Pancreas (tissue), 10 donors: ENCODE results near the gene COL15A1. TPM values are rescaled to one million over a fixed set of nuclear protein-coding genes. Genes with fewer than 3 reads are reported as not detected.

ENCODE experiments used
- ATAC-seq, 4 donors: fragments of 200-7000 bp; cut with Tn5 transposase; one replicate each; pipeline versions ENCODE4 v1.8.0 to v1.9.1; 2020; ENCODE audit warnings: mild to moderate bottlenecking in 4 of 4, moderate library complexity in 4 of 4
- DNase-seq, 6 donors: peaks; one replicate each; pipeline ENCODE4 v3.0.0-alpha.2; 2020
- FAIRE-seq: peaks from 2 replicates; lab custom pipeline; 2012; peaks lifted over from hg19 to GRCh38; lab: Jason Lieb, UNC
- H3K27ac ChIP-seq, 4 donors: fragments of 200-600 bp; sonication (generic); 1 replicate in 3 of 4; 2 replicates in 1 of 4; pipeline versions ENCODE4 v1.5.0 to v1.8.0; 2020
- H3K27me3 ChIP-seq, 4 donors: fragments of 200-600 bp; one replicate each; pipeline ENCODE4 v1.8.0; 2021
- H3K36me3 ChIP-seq, 3 donors: fragments of 200-600 bp; sonication (generic) in 1 of 3; one replicate each; pipeline versions ENCODE4 v1.5.0 to v1.8.0; 2020 to 2021
- H3K4me1 ChIP-seq, 3 donors: fragments of 200-600 bp; one replicate each; pipeline ENCODE4 v1.8.0; 2021
- H3K4me3 ChIP-seq, 4 donors: fragments of 200-600 bp; sonication (generic) in 2 of 4; one replicate each; pipeline versions ENCODE4 v1.5.0 to v1.8.0; 2020 to 2021
- H3K9me3 ChIP-seq, 4 donors: fragments of 200-600 bp; one replicate each; pipeline ENCODE4 v1.8.0; 2021
- WGBS, 2 donors: extraction: QIAGEN DNeasy Blood & Tissue Kit; methylation state at CpG; one replicate each; pipeline ENCODE4 v1.1.7; 2013; 5-methylcytosine and 5-hydroxymethylcytosine counted together
- intact Hi-C, 3 donors: fragments of 100-400 bp; cut with DNase I; formaldehyde crosslinking; loops; one replicate each; pipeline versions ENCODE4 v1.11.1 to v1.14.2; 2022
- polyA plus RNA-seq, 2 donors: library from polyadenylated mRNA; stranded (reverse); fragments of 200-250 nt; gene quantifications; one replicate each; pipeline ENCODE4 v1.2.3, GENCODE V29; 2013
- total RNA-seq, 6 donors: library from RNA; stranded (reverse); fragmentation: NEBNext Ultra II Directional in 4 of 6; extraction: Animal tissue kit (Norgen Biotek cat#: 25700) in 4 of 6; gene quantifications; one replicate each; pipeline versions ENCODE4 v1.2.1 to v1.2.4, GENCODE V29; 2021 to 2023
- TF ChIP-seq, protein P1 (sequence below), 4 donors: fragments of 200-600 bp; sonication (generic) in 3 of 4; IDR thresholded peaks; one replicate each; pipeline versions ENCODE4 v1.5.0 to v1.8.0; 2021; ENCODE audit warnings: antibody characterized with exemption in 4 of 4
- donor health status: healthy with polysubstance abuse.
- donor health status: DM: no; HTN: no; CAD: no; lungs with moderate emphysema.
- donor health status: DM: no; HTN: no; CAD: no.
- donor health status: control.
- donor health status: control.
- donor health status: Bipolar disorder and iron deficiency.
- donor health status: DM: yes; HTN: yes; CAD: no.
- donor health status: DM: no; HTN: no; CAD: no.
- donor health status: DM: no; HTN: no; CAD: no.
- donor health status: DM: yes; HTN: yes; CAD: no.

Gene COL15A1
- total and polyA plus RNA-seq, 8 donors = 6.7 to 43.4 (median 10.4) TPM

DNA sequence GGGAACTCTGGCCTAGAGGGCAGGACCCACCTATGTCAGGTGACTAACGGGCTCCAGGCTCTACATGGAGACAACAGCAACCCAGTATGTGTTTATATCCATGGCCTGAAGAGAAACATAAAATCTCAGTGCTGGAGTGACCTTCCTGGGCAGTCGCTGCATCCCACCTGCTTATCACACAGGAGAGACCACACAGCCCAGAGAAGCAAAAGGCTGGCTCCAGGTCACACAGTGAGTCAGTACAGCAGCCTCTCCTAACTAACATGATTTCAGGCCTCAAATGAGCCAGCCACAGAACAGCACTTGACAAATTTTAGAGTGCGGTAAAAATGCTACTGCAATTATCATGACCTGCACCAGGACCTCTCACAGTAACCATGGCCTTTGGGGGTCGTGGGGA, 107.2 kb downstream of the COL15A1 start:
- DNase-seq = no peak
- Histone ChIP-seq H3K36me3 (no peaks in the 10 kb centered on the region), H3K27me3 (no peaks in the 10 kb centered on the region), H3K9me3 (no peaks in the 10 kb centered on the region), H3K27ac (no peak overlapping the region), H3K4me3 (no peak overlapping the region), H3K4me1 (peaks cover 0 to 9% (median 0%) of the 10 kb centered on the region in 3 donors)
- 83 to 84% methylated on average over 4 of the region's 4 CpGs for WGBS, 2 donors
- FAIRE-seq = no peak
- ATAC-seq = no peak
- intact Hi-C loops = no loop called here
- TF ChIP-seq, protein P1, sequence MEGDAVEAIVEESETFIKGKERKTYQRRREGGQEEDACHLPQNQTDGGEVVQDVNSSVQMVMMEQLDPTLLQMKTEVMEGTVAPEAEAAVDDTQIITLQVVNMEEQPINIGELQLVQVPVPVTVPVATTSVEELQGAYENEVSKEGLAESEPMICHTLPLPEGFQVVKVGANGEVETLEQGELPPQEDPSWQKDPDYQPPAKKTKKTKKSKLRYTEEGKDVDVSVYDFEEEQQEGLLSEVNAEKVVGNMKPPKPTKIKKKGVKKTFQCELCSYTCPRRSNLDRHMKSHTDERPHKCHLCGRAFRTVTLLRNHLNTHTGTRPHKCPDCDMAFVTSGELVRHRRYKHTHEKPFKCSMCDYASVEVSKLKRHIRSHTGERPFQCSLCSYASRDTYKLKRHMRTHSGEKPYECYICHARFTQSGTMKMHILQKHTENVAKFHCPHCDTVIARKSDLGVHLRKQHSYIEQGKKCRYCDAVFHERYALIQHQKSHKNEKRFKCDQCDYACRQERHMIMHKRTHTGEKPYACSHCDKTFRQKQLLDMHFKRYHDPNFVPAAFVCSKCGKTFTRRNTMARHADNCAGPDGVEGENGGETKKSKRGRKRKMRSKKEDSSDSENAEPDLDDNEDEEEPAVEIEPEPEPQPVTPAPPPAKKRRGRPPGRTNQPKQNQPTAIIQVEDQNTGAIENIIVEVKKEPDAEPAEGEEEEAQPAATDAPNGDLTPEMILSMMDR (IDR thresholded peaks at IDR 0.05) = no peak

DNA sequence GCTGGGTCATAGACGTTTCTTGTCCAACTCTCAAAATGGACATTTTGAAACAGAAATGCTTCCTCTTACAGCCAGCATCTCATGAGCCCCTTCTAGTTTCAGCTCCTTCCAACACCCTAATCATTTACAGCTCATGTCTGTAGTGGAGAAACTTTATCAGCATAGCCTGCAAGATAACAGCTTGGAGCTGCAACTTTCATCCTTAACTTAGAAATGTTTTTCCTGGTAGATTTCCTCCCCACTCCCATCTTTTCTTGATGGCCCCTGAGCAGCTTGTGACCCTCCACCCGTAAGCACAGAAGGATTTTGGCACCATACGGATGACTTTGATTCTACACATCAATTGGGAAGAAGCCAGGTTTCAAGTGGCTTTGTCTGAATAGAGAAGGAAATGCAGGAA, 107.7 kb downstream of the COL15A1 start:
- no peak for DNase-seq

DNA sequence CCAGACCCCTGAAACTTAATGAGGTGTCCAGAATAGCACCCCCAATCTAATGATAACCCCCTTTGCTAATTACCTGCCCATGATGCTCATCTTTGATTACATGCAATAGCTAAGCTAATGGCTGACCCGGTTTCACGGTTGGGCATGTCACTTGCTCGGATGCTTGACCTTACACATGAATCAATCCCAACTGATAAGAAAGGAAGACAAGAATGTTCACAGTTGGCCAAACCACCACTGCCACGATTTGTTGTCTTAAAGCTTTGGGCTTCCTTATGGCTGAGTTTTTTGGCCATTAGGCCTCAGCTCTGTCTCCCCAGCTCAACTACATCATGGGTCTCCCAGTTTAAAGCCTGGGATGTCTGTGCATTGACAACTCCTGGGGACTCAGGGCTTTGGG, 108.1 kb downstream of the COL15A1 start:
- FAIRE-seq = no peak
- H3K36me3 ChIP-seq = no peaks in the 10 kb centered on the region
- no peak for DNase-seq
- no peaks in the 10 kb centered on the region for H3K9me3 ChIP-seq
- intact Hi-C loops = no loop called here
- H3K4me1 ChIP-seq = peaks cover 0 to 9% (median 0%) of the 10 kb centered on the region in 3 donors
- no peak for ATAC-seq
- no peak overlapping the region for H3K27ac ChIP-seq
- no peak overlapping the region for H3K4me3 ChIP-seq
- WGBS, 2 donors = 35 to 41% methylated on average over 4 of the region's 4 CpGs
- no peaks in the 10 kb centered on the region for H3K27me3 ChIP-seq
- TF ChIP-seq, protein P1 (IDR thresholded peaks at IDR 0.05) = no peak

More for the DNA sequence above, 107.7 kb downstream of the COL15A1 start:
- Histone ChIP-seq H3K27me3 (no peaks in the 10 kb centered on the region), H3K36me3 (no peaks in the 10 kb centered on the region), H3K27ac (no peak overlapping the region), H3K9me3 (no peaks in the 10 kb centered on the region), H3K4me3 (no peak overlapping the region), H3K4me1 (peaks cover 0 to 9% (median 0%) of the 10 kb centered on the region in 3 donors)
- WGBS, 2 donors = 60 to 77% methylated on average over 3 of the region's 3 CpGs
- no peak for FAIRE-seq
- intact Hi-C loops = no loop called here
- TF ChIP-seq, protein P1 (IDR thresholded peaks at IDR 0.05) = no peak
- no peak for ATAC-seq

DNA sequence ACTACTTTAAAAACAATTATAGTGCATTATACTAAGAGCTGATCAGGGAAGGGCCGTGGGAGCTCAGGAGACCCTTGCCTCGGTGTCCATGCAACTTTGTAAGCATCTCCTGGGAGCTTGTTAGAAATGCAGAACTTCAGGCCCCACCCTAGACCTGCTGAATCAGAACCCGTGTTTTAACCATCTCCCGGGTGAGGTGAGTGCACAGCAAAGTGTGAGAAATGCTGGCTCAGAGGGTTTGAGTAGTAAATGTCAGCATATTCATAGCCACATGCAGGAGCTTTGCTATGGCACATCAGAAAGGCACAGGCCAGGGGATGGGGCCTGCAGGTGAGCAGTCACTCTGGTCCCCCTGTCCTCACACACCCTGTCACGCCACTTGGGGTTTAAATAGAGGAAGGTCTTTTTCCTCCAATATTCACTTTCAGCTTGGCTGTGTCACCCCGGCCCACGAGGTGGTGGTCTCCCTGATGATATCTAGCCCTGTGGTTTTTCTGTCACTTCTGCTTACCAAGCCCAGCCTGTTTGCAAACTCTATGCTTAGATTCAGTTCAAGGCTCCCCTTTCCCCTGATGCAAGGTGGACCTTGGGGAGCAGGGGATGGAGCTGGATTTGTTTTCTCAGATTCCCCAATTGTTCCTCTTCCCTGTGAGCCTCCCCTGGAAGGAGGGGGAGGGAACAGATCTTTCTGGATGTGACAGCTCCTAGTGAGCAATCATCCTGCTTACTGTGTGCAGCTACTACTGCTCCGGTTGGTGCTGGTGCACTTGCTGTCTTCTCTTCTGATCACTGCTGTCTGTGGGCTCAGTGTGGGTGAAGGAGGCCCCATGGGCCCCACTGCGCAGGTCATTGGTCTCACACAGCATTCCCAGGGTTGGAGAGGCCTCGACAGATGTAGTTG, 109.4 kb downstream of the COL15A1 start:
- 91 to 93% methylated on average over 10 of the region's 10 CpGs for WGBS, 2 donors
- DNase-seq (no peak), FAIRE-seq (no peak), ATAC-seq (no peak)
- TF ChIP-seq, protein P1 (IDR thresholded peaks at IDR 0.05) = no peak
- intact Hi-C loops = no loop called here
- H3K9me3 ChIP-seq = no peaks in the 10 kb centered on the region
- no peak overlapping the region for H3K27ac ChIP-seq
- H3K27me3 ChIP-seq = no peaks in the 10 kb centered on the region
- no peak overlapping the region for H3K4me3 ChIP-seq
- H3K36me3 ChIP-seq = no peaks in the 10 kb centered on the region
- H3K4me1 ChIP-seq = peaks cover 0 to 13% (median 0%) of the 10 kb centered on the region in 3 donors

DNA sequence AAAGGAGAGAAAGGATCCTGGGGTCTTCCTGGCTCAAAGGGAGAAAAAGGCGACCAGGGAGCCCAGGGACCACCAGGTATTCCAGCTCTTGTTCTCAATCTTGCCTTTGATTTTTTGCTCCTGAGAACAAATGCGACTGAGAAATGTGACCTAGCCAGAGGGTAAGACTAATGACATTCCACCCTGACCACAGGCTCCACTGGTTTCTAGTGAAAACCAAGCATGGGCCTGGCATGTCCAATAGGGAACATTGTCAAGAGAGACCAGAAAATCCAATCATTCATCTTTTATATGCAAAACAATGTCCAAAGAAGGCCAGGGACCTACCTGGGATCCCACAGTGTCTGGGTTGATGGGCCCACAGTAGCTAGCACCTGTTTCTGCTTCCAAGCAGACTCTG, 110.9 kb downstream of the COL15A1 start:
- TF ChIP-seq, protein P1 (IDR thresholded peaks at IDR 0.05) = no peak
- H3K4me1 ChIP-seq = peaks cover 0 to 13% (median 0%) of the 10 kb centered on the region in 3 donors
- H3K27ac ChIP-seq = peak overlapping the region in 2 of 4 donors; percentile 29 to 42
- intact Hi-C loops = no loop called here
- H3K9me3 ChIP-seq = no peaks in the 10 kb centered on the region
- no peak overlapping the region for H3K4me3 ChIP-seq
- WGBS, 2 donors = 84 to 90% methylated on average over 2 of the region's 2 CpGs
- FAIRE-seq = no peak
- peak in 2 of 4 donors; percentile 11 to 31 for ATAC-seq
- no peaks in the 10 kb centered on the region for H3K36me3 ChIP-seq
- DNase-seq = no peak
- no peaks in the 10 kb centered on the region for H3K27me3 ChIP-seq
